ENCODE measurements around the gene PRR23A. TPM values are rescaled to one million over a fixed set of nuclear protein-coding genes. Genes with fewer than 3 reads are reported as not detected.

PRR23A gene
- total RNA-seq, 2 experiments from 2014 or later, result not detected

GRCh38 chr3:139020868-139021234 lies 14.8 kb upstream of the PRR23A start, which contains the start of gene PRR23B:
PRR23B (minus strand) TSS chr3:139020926; CDS start chr3:139020661, 265 bp downstream.
- Histone ChIP-seq H3K27ac (ENCODE audit: low read depth, low read length, poor library complexity, severe bottlenecking) (no peak within 1 kb of the TSS), H2AFZ (ENCODE audit: low read length) (no peak within 1 kb of the TSS), H3K4me2 (ENCODE audit: low read length) (no peak within 1 kb of the TSS), H3K4me1 (ENCODE audit: insufficient read depth, low read length, poor library complexity, severe bottlenecking) (no peaks in the 10 kb centered on the region), H3K9me3 (ENCODE audit: low read length) (no peaks in the 10 kb centered on the region), H3K36me3 (ENCODE audit: insufficient read depth, low read length) (no peaks in the 10 kb centered on the region), H4K20me1 (ENCODE audit: insufficient read depth, low read length) (no peaks in the 10 kb centered on the region), H3K9me2 (ENCODE audit: insufficient read depth, low read length) (no peaks in the 10 kb centered on the region), H3K4me3 (ENCODE audit: low read depth, low read length, poor library complexity, severe bottlenecking) (no peak within 1 kb of the TSS), H3K79me2 (ENCODE audit: insufficient read depth, low read depth, low read length) (no peaks in the 10 kb centered on the region)
- no TSS peak for BruUV-seq (replicated peaks)
- POLR2A ChIA-PET, result no interaction called here
- CTCF ChIA-PET (ENCODE audit: unreplicated experiment), result no interaction called here
- intact Hi-C loops (cut with micrococcal nuclease; ENCODE audit: unreplicated experiment), result no loop called here
- peak; percentile 0 for DNase-seq (ENCODE audit: low spot score)
- TF ChIP-seq CTCF (conservative IDR thresholded peaks at IDR 0.05; ENCODE audit: low read length) (peak; percentile 66), EZH2phosphoT487 (IDR thresholded peaks at IDR 0.05; ENCODE audit: borderline replicate concordance, low read depth, low read length) (no peak)

- no peaks in the 10 kb centered on the region for H3K9me2 ChIP-seq (ENCODE audit: insufficient read depth, low read length)
- H3K4me3 ChIP-seq (ENCODE audit: low read depth, low read length, poor library complexity, severe bottlenecking), result no peak overlapping the region
- no TSS peak for BruUV-seq (replicated peaks)
- DNase-seq (ENCODE audit: low spot score), result no peak
- TF ChIP-seq EZH2phosphoT487 (IDR thresholded peaks at IDR 0.05; ENCODE audit: borderline replicate concordance, low read depth, low read length) (no peak), CTCF (conservative IDR thresholded peaks at IDR 0.05; ENCODE audit: low read length) (no peak)
- no peak overlapping the region for H3K27ac ChIP-seq (ENCODE audit: low read depth, low read length, poor library complexity, severe bottlenecking)
- no peaks in the 10 kb centered on the region for H3K4me1 ChIP-seq (ENCODE audit: insufficient read depth, low read length, poor library complexity, severe bottlenecking)
- H3K36me3 ChIP-seq (ENCODE audit: insufficient read depth, low read length), result no peaks in the 10 kb centered on the region
- no peaks in the 10 kb centered on the region for H3K9me3 ChIP-seq (ENCODE audit: low read length)
- no peaks in the 10 kb centered on the region for H4K20me1 ChIP-seq (ENCODE audit: insufficient read depth, low read length)
- no peaks in the 10 kb centered on the region for H3K79me2 ChIP-seq (ENCODE audit: insufficient read depth, low read depth, low read length)
- no peak overlapping the region for H3K4me2 ChIP-seq (ENCODE audit: low read length)
- no peak overlapping the region for H2AFZ ChIP-seq (ENCODE audit: low read length)
- ChIA-PET CTCF (ENCODE audit: unreplicated experiment) (interaction anchor here (0.6 kb wide), 1 partner anchor 446 kb away, joined by 3 read pairs; no protein-coding TSS in a partner anchor), POLR2A (no interaction called here)
- intact Hi-C loops (cut with micrococcal nuclease; ENCODE audit: unreplicated experiment), result no loop called here
Observed at GRCh38 chr3:139020036-139020867, 14.2 kb upstream of the PRR23A start.

GRCh38 chr3:139016430-139017048 lies 10.5 kb upstream of the PRR23A start:
- Histone ChIP-seq H3K27ac (ENCODE audit: low read depth, low read length, poor library complexity, severe bottlenecking) (no peak overlapping the region), H3K36me3 (ENCODE audit: insufficient read depth, low read length) (no peaks in the 10 kb centered on the region), H3K9me3 (ENCODE audit: low read length) (no peaks in the 10 kb centered on the region), H3K79me2 (ENCODE audit: insufficient read depth, low read depth, low read length) (no peaks in the 10 kb centered on the region), H2AFZ (ENCODE audit: low read length) (no peak overlapping the region), H4K20me1 (ENCODE audit: insufficient read depth, low read length) (no peaks in the 10 kb centered on the region), H3K9me2 (ENCODE audit: insufficient read depth, low read length) (no peaks in the 10 kb centered on the region), H3K4me1 (ENCODE audit: insufficient read depth, low read length, poor library complexity, severe bottlenecking) (no peaks in the 10 kb centered on the region), H3K4me2 (ENCODE audit: low read length) (no peak overlapping the region), H3K4me3 (ENCODE audit: low read depth, low read length, poor library complexity, severe bottlenecking) (no peak overlapping the region)
- ChIA-PET CTCF (ENCODE audit: unreplicated experiment) (no interaction called here), POLR2A (no interaction called here)
- DNase-seq (ENCODE audit: low spot score), result no peak
- no peak for TF ChIP-seq EZH2phosphoT487 (IDR thresholded peaks at IDR 0.05; ENCODE audit: borderline replicate concordance, low read depth, low read length)
- TF ChIP-seq CTCF (conservative IDR thresholded peaks at IDR 0.05; ENCODE audit: low read length), result no peak
- intact Hi-C loops (cut with micrococcal nuclease; ENCODE audit: unreplicated experiment), result no loop called here
- no TSS peak for BruUV-seq (replicated peaks)

Measured in OCI-LY7 (cell line).